ENCODE measurements around the gene CAMKMT.

Gene CAMKMT

GRCh38 chr2:44700824-44701223 is 339.1 kb downstream of the CAMKMT start:
- no peak overlapping the region for H3K4me3 ChIP-seq (ENCODE audit: low read depth, low read length)
- TF ChIP-seq CTCF (IDR thresholded peaks at IDR 0.05; ENCODE audit: insufficient read depth, low read length, missing control alignments), result no peak
- ChIA-PET CTCF (interaction anchor here (1.7 kb wide), 1 partner anchor 221 kb away, joined by 4 read pairs; no protein-coding TSS in a partner anchor), POLR2A (no interaction called here)
- no peak for DNase-seq (ENCODE audit: low read depth, low spot score)

- no peak overlapping the region for H3K4me3 ChIP-seq (ENCODE audit: low read depth, low read length)
- CTCF ChIA-PET, result interaction anchor here (2.0 kb wide), 1 partner anchor 10 kb away, joined by 8 read pairs; no protein-coding TSS in a partner anchor
- TF ChIP-seq CTCF (IDR thresholded peaks at IDR 0.05; ENCODE audit: insufficient read depth, low read length, missing control alignments), result no peak
- POLR2A ChIA-PET, result no interaction called here
- DNase-seq (ENCODE audit: low read depth, low spot score), result no peak
Observed at GRCh38 chr2:44705356-44705755, 343.6 kb downstream of the CAMKMT start.

GRCh38 chr2:44705876-44706480 is 344.2 kb downstream of the CAMKMT start:
- POLR2A ChIA-PET, result no interaction called here
- H3K4me3 ChIP-seq (ENCODE audit: low read depth, low read length), result no peak overlapping the region
- no peak for TF ChIP-seq CTCF (IDR thresholded peaks at IDR 0.05; ENCODE audit: insufficient read depth, low read length, missing control alignments)
- DNase-seq (ENCODE audit: low read depth, low spot score), result no peak
- CTCF ChIA-PET, result interaction anchor here (2.0 kb wide), 1 partner anchor 10 kb away, joined by 8 read pairs; no protein-coding TSS in a partner anchor

- no peak for TF ChIP-seq CTCF (IDR thresholded peaks at IDR 0.05; ENCODE audit: insufficient read depth, low read length, missing control alignments)
- no peak for DNase-seq (ENCODE audit: low read depth, low spot score)
- ChIA-PET POLR2A (no interaction called here), CTCF (interaction anchor here (1.0 kb wide), 1 partner anchor 9 kb away, joined by 3 read pairs; no protein-coding TSS in a partner anchor)
- no peak overlapping the region for H3K4me3 ChIP-seq (ENCODE audit: low read depth, low read length)
Observed at GRCh38 chr2:44706681-44707553, 345.2 kb downstream of the CAMKMT start.

GRCh38 chr2:44707945-44708660 is 346.4 kb downstream of the CAMKMT start:
- TF ChIP-seq CTCF (IDR thresholded peaks at IDR 0.05; ENCODE audit: insufficient read depth, low read length, missing control alignments), result no peak
- ChIA-PET POLR2A (no interaction called here), CTCF (interaction anchor here (0.7 to 1.1 kb wide), 3 partner anchors 8 to 229 kb away, joined by 3 to 6 read pairs (median 3); no protein-coding TSS in a partner anchor)
- no peak overlapping the region for H3K4me3 ChIP-seq (ENCODE audit: low read depth, low read length)
- DNase-seq (ENCODE audit: low read depth, low spot score), result no peak

GRCh38 chr2:44708661-44709000 is 346.9 kb downstream of the CAMKMT start:
- POLR2A ChIA-PET, result no interaction called here
- CTCF ChIA-PET, result interaction anchor here (0.7 to 1.1 kb wide), 3 partner anchors 9 to 229 kb away, joined by 3 to 6 read pairs (median 3); no protein-coding TSS in a partner anchor
- H3K4me3 ChIP-seq (ENCODE audit: low read depth, low read length), result no peak overlapping the region

More at GRCh38 chr2:44708661-44709000, 346.9 kb downstream of the CAMKMT start:
- no peak for TF ChIP-seq CTCF (IDR thresholded peaks at IDR 0.05; ENCODE audit: insufficient read depth, low read length, missing control alignments)
- DNase-seq (ENCODE audit: low read depth, low spot score), result no peak

Data from AG04449 (cell line).